ENCODE data around the gene VAV2.

Gene VAV2

GRCh38 chr9:133888048-133888808, 103.9 kb downstream of the VAV2 start:
- FAIRE-seq, result no peak

DNA sequence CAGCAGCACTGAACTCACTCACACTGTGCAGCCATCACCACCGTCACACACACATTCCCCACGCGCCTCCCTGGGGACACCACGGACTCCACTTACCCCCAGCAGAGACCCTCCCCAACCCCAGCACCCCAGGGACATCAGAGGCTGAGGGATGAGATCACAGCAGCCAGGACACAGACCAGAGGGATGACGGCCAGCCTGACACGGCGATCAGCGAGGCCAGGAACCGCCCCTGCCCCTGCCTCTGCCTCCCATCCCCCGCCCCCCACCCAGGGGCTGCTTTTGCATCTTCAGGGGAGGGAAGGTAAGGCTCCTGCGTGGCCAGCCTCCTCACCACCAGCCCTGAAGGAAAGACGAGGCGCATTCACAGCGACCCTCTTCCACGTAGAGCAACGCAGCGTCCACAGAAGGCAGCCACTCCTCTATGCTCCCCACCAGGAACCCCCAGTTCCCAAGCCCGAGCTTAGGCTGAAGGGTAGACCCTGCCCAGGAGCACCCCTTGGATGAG, 104.5 kb downstream of the VAV2 start:
- FAIRE-seq, result no peak

DNA sequence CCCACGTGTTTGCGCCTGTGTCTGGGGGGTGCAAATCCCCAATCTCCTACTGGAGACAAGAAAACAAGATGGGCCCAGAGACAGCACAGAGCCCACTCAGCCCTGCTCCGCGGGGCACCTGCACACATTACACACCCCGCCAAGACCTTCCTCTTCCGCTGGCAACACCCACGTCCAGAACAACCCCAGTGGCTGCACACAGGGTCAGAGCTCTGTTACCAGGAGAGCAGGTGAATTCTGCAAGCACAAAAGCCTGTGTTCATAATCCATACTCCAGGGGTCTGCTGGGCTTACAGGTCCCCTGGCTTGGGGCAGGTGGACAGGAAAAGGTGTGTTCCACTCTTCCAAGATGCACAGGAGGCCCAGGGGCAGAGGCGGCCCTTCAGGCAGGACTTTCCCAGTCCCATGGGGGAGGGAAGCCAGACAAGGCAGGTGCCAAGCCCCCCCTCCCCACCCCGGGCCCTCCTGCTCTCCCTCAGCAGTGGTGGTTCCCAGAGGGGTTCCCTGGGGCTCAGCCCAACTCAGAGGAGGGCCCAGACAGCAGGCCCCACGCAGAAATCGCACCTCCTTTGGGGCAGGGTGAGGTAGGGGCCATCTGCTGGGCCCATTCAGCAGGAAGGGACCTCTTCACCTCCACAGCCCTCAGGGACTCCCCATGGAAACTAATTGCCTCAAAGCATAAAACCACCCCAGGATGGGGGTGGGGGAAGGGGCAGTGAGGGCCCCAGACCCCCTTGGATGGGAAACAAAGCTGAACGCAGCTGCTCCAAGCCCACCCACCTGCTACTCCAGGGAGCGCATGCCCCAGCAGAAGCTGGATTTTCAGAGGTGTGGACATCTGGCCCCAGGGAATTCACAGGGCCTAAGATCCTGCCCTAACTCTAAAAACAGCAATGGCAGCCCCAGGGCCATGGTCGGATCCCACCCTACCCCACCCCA, 105.3 kb downstream of the VAV2 start:
- FAIRE-seq, result no peak

DNA sequence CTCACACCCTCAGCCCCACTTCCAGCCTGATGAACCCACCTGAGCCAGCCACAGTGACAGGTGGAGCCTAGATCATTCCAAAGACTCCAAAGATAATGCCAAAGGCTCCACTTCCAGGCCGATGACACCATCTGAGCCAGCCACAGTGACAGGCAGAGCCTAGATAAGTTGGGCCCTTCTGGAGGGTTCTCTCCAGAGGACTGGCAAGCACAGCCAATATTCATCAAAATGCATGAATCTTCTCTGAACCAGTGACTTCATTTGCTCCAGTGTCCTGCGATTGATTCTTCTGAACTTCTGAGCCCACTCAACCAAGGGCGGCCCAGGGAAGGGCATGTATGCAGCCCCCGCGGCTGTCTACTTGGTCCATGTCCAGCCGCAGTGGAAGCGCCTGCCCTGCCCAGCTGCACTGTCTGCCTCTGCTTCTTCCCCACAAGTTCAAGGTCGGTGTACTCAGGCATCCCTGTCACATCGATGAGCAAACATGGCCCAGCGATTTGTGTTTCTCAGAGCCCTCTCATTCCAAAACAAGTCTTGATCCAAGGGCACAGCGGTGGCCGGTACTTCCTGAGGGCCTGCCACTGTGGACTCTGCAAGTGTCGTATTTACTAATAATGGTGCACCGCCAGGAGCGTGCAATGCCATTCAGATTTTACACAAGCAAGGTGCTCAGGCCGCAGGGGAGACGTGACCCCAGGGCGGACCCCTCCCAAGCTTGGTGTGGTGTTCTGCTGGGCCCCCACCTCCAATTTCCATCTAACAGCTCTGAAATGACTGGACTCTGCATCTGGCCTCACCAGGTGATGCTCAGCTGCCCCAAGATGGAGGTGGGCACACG, 107.0 kb downstream of the VAV2 start:
- no peak for FAIRE-seq

- no peak for FAIRE-seq
These were observed 109.0 kb downstream of the VAV2 start for GRCh38 chr9:133882849-133883755.

DNA sequence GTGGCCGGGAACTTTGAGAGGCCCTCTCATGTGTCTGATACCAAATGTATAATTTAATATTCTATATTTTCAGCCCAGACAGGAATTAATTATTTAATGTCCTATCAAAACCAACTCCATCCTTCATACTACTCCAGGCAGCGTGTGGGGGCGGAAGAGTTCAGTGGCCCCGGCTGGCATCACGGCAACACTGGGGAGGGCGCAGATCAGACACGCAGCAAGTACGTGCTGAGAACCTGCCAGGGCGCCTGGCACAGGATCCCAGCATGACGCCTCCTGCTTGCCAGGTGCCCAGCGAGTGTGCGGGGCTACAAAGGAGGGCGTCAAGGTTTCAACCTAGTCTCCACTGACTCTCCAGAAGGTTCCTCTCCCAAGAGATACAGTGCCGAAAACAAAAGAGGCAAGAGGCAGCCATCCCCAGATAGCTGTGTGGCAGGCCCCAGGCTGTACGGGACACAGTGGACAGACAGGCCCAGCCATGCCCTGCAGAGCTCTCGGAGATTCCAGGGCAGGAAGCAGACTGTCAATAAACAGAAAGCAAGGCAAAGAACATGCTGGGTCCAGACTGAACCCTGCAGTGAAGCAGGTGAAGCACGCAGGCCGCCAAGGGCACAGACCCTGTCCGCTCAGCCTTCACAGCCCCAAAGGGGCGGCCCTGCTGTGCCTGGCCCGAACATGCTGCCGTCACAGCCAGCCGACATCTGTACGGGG, 110.3 kb downstream of the VAV2 start:
- FAIRE-seq, result no peak

DNA sequence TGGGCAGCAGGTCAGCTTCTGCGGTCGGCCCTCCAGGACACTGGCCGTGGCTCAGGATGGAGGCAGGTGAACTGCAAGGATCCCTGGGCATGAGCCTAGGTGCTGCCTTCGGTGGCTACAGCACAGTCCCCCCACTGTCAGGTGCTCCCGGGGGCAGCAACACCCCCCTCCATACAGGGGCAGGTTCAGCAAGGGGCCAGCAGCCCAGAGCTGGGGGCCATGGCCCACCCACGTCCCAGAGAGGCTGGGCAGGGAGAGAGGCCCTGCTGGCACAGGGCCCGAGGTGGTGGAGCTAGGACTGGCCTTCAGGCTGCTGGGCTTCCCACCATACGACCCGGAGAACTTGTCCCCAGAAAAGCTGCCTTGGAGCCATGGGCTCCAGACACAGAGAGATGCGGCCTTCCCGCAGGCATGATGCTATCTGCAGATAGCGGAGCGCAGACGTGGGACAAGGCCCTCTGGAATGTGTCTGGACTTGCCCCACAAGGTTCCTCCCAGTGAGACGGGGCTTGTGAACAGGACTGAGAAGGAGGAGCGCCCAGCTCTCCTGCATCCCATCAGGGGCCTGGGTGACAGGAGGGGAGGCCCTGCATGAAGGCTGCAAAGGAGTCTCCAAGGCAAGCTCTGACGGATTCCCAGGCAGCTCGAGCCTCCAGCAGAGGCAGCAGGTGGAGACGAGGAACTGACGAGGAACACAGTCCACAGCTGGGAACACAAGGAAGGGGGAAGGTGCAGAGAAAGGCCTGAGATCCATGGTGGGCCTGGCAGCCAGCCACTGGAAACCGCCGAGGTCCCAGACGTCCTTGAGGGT, 111.1 kb downstream of the VAV2 start:
- FAIRE-seq, result no peak

GRCh38 chr9:133880136-133880535, 112.0 kb downstream of the VAV2 start:
- FAIRE-seq, result no peak

- FAIRE-seq, result no peak
These were observed 112.5 kb downstream of the VAV2 start for GRCh38 chr9:133879615-133880014.

DNA sequence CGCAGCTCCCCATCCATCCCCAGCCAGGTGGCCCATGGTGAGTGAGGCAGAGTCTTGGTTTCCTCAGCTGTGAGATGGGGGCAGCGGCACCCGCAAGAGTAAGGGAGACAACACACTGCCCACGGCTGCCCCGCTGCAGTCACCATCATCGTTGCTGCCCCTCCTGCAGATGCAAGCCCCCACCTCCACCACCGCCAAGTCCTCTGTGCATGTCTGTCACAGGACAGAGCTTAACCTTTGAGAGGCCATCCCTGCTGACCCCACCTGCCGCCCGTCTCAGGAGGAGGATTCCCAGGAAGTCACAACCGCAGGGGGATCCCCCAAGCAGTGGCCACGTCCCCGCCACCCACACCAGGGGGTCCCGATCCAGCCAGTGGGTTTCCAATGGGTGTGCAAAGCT, 113.7 kb downstream of the VAV2 start:
- no peak for FAIRE-seq

DNA sequence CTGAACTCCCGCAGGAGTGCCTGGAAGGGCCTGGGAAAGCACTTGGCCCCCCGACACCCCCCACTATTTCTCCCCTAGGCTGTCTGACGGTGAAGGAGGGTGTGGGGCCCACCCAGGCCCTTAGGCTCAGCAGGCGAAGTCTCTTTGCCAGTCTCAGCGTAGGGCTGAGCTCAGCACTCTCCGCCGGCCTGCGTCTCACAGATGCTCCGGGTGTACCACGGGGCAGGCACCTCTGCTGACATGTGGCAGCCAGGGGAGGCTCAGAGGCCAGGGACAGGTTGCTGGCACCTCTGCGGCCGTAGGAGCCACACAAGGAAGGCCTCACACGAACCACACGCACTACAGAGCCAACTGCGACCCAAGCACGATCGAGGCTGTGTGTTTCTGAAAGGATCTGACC, 114.2 kb downstream of the VAV2 start:
- no peak for FAIRE-seq

DNA sequence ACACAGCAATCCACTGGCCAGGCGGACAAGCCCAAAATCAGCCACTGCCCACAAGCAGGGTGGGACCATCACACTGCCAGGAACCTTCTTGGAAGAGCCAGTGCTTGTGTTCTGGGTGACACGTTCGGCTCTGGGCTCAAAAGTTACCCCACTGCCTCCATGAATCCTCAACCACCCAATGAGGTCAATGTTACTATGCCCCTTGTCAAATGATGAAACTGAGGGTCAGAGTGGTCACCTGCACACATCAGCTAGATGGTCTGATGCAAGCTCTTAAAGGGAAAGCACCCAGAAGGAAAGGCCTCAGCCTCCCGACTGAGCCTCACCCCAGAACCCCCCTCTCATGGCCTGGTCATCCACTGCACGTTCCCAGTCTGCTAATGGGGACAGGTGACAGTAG, 114.8 kb downstream of the VAV2 start:
- no peak for FAIRE-seq

GRCh38 chr9:133876836-133877235, 115.3 kb downstream of the VAV2 start:
- no peak for FAIRE-seq

- no peak for FAIRE-seq
These were observed 116.0 kb downstream of the VAV2 start for GRCh38 chr9:133876144-133876543.

- FAIRE-seq, result no peak
These were observed 117.0 kb downstream of the VAV2 start for GRCh38 chr9:133875131-133875530.

GRCh38 chr9:133874659-133875058, 117.5 kb downstream of the VAV2 start:
- no peak for FAIRE-seq

DNA sequence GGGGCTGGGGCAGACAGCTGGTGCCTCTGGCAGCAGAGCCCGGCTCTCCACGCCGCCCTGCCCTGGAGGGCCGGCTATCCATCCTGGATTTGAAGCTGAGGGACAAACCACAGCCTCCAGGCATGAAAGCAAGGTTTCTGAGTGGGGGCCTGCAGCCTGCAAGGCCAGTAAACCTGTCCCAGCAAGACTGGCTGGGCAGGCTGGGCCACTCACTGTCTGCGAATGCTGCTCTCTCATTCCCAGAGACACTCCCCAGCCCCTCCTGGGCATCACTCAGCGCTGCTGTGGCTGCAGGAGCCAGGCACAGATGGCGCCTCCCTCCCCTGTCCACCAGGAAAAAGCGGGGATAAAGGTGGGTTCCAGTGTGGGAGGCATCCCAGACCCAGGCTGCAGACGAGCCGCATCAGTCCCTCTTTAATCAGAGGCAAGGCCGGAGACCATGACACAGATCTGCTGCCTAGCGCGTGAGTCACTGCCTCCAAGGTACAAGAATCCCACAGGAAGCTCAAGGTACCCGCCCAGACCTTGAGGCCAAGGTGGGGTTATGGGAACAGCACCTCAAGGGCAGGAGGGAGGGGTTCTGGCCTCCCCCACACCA, 118.0 kb downstream of the VAV2 start:
- no peak for FAIRE-seq

DNA sequence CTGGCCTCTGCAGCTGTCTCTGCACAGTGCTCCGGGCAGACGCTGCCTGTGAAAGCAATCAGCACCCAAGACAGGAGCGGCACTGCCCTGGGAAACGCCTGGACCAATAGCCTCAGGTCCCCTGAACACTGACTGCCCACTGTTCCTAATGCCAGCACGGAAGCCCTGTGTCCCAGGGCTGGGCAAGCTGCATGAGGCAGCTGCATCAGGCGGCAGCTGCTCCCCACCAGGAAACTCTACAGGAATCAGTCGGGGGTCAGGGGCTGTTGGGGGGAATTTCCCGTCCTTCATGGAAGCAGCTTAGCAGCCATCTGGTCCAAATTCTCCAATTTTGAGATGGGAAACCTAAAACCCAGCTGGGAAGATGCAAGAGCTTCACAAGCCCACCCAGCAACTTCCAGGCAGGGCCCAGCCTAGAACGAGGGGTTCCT, 118.6 kb downstream of the VAV2 start:
- no peak for FAIRE-seq

DNA sequence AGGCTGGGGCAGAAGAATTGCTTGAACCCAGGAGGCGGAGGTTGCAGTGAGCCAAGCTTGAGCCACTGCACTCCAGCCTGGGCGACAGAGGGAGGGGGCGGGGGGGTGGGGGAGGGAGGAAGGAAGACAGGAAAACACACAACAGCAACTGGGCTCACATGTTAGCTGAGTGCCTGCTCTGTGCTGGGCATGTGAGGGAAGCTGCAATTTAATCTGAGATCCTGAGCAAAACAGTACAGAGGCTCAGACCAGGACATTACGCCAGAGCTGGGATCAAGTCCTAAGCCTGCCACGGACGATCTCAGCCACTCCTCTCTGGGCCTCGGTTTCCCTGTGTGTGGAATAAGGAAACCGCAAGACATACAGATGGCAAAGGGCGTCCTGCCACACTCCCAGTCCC, 119.1 kb downstream of the VAV2 start:
- FAIRE-seq, result no peak
